NCI-H510A (cell line): ENCODE results near the gene JMY.

Experiments used
- DNase-seq: peaks from one replicate; lab custom pipeline; 2025; lab: John Stamatoyannopoulos, UW

JMY gene

DNA sequence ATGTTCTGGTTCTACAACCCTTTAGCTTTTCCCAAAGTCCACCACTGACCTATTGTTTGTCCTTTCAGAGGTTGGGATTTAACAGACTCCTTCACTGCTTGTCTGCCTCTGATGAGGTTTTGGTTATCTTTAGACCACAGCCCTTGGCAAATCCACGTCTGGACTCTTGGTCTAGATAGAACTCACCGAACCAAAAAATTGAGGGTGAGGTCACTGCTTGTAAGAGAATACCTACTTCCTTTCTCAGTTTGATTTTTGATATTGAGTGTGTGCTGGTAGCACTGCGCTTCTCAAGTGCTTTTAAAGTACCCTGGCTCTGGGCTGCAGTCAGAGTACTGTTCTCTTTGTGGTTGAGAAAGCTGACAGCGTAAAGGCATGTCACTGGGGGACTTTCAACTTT is 61.7 kb downstream of the JMY start:
- DNase-seq: peak; percentile 3

DNA sequence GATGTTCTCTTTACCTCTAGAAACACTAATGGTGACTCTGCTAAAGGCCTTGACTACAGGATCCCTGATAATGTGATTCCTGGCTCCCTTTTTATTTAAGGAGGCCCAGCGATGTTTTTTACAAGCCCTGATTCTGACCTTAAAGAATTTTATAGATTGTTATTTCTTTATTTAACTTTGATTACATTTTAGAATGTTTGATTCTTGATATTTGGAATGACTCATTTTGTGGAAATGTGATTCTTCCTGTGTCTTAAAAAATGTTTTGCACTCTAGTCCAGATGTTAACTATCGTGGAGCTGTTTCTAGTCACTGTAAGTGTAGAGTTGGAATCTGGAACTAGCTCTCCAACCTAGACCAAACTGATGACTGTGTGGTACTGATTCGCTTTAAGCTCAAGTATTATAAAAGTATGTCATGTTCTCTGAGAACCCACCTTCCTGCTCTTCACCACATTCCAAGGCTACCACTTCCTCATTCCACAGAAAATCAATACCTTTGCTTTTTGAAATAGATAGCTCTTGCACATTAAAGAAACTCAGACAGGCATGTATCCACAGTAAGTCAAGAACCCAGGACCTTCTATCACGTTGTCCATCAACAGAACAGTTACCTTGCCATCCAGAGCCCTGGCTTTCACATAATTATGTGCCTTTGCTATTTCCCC is 65.2 kb downstream of the JMY start:
- DNase-seq: no peak

DNA sequence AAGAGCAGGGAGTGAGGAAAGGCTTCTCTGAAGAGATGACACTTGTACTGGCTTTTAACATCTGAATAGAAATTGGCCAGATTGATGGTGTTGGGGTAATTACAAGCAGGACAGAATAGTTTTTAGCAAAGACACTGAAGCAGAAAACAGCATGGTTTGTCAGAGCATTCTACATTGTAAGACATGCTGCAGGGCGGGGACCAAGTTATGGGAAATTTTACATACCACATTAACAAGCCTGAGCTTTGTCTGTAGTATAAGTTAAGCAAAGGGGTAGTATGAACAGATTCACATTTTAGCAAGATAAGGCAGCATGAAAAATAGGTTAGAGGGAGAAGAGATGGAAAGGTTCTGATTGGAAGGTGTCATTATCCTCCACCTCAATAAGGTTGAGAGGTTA is 66.5 kb downstream of the JMY start:
- no peak for DNase-seq

DNA sequence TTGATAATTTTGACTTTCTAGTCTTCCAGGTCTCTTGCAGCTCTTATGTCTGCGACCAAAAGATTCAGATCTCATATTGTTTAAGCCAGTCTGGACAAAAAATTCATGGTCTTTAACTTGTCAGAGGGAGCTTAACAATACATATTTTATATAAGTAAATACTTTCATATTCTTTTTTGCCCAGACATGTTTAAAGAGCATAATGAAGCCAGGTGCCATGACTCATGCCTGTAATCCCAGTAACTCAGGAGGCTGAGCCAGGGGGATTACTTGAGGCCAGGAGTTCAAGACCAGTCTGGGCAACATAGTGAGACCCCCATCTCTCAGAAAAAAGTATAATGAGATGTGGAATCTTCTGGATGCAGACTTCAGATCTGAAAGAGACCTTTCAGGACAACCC is 69.8 kb downstream of the JMY start:
- DNase-seq: no peak

DNA sequence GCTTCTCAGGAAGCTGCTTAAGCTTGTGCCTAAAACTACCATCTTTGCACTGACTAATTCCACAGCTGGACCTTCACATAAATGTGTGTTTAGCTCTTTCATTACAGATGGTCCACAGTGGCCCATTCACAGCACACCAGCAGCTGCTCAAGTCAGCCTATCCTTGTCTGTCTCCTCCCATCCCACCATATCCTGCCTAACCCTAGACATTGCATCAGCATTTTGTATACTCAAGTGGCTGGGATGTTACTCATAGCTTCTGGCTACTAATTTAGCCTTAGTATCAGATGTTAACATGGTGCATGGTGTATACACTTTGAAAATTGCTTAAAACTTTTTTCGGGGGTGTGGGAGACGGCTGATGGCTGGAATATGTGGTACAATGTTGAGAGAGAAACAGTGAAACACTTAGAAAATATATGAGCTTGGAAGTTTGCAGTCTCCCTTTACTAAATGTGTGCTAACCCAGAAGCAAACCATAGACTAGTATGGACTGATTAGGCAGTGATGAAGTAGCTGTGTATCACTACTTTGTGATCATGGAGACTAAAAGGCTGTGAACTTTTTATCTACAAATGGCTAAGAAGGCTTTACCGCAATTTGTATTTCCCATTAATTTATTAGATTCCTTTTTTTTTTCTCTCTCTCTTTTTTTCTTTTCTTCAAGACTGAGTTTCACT is 83.1 kb downstream of the JMY start:
- DNase-seq: no peak

DNA sequence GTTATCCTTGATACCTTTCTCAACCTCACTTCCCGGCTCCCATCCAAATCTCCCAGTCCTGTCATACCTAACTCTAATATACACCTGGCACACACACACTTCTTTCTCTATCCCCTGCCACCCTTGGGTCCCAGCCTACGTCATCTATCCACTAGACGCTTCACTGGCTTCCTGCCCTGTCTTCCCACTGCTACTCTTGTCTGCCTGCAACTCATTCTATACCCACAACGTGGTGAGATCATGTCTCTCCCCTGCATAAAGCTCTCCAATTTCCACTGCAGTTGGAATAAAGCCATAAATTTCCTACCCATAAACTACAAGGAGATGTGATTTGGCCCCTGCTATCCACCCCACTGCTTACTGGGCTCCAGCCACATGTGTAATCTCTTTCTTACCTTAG is 93.5 kb downstream of the JMY start:
- no peak for DNase-seq

DNA sequence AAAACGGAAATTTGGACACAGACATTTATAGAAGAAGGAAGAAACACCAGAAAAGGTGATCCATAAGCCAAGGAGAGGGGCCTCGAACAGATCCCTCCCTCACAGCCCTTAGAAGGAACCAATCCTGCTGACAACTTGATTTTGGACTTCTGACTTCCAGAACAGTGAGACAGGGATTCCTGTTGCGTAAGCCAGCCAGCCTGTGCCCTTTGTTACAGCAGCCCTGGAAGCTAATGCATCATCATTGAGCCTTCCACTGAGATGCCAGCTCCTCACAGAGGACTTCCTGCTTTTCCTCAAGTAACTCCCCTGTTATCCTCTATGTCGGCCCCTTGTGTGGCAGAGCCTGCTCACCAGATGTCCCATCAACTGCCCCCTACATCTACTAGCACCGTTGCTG is 94.1 kb downstream of the JMY start:
- no peak for DNase-seq

DNA sequence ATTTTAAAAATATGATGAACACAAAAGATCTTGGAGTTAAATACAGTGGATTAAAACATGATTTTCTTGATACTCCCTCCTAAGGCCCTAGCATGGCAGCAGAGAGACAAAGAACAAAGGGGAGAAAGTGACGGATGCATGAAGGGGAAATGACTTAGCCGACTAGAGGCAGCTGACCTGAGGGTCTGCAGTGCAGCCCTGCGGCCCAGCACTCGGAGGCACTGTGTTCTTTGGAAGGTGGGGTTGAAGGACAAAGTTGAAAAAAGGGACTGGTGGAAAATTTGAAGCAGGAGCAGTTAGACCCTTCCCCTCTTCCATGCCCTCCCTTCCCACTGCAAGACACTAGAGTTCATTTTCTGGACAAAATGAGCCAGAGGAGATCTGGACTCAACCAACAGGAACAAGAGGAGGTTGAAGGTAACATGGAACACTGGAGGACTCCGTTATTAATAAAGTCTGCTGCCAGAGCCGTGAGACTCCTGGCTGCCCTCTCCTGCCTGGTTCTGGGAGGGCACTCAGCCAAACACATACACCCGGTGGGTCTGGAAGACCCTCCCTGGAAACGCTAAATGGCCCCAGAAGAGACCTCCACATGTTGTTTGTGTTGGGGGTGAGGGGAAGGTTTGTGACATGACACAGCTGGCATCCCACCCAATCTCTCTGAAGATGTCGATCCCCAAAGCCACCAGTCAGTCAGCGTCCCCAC is 98.1 kb downstream of the JMY start:
- DNase-seq: no peak

DNA sequence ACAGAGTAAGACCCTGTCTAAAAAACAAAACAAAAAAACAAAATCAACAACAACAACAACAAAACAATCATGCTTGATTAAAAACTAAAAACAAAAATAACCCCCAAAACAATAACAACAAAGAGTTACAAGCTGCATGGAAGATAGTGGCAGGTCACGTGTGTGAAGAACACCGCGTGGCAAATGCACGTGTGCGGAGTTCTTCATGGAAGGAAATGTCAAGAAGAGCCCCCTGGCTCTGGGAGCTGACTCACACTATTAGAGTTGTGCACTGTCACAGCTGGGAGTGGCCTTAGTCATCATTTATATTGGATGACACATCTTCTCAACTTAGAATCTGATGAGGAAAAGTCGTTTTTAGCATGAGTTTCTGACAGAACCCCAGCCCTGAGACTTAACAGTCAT is 110.5 kb downstream of the JMY start:
- DNase-seq: no peak

DNA sequence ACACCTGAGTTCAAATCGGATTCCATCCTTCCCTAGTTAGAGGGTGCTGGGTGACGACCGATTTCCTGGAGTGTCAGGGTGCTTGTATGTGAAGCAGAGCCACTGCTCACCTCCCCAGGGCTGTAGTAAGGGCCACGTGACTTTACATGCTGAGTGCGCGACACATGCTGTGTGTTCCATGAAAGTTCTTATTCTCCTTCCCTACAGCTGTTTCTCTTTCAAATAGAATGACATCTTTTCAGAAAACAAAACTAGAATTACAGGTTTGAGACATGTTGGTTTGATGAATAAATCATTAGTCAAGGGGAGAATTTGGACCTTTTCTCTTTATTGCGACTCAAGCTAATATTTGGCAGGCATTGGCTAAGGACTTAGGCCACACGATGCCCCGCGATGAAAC is 113.1 kb downstream of the JMY start:
- DNase-seq: no peak

DNA sequence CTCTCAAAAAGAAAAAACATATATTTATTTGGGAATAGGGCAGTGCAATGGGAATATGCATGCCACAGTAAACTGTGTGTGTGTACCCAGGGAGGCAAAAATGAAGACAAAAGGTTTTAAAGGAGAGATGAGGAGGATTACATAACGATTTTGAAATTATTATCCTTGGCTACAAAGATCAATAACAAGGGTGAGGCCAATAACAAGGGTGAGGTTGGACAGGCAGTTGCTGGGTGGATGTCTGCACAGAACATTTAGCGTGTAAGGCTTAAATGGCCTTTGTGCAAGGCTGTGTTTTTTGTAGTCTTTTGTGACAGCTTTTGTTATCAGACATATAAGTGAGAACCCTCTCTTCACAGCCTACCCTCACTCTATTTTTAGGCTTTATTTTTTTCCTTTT is 114.0 kb downstream of the JMY start:
- no peak for DNase-seq

DNA sequence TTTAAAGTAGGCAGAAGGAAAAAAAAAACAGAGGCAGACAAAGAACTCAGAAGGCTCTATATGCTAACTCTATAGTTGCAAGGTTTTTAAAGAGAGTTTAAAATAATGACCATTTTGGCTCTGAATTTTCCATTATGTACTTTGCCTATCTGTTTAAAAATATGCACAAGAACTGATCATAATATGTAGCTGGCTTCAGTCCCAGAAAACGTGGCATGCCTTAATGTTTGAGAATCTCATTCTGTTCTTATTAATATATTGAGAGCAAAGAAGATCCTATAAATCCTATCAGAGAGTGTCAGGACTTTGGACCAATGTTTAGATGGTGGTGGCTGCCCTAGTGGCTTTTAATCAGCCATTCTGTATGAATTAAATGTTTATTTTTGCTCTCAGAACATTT is 121.5 kb downstream of the JMY start:
- DNase-seq: no peak
